Astrocyte of the cerebellum (primary cell): ENCODE data around the gene APC2.

Experiments
- DNase-seq: peaks from one replicate; pipeline ENCODE4 v3.0.0-alpha.2; 2011; ENCODE audit warnings: low read depth
- H3K4me3 ChIP-seq: 2 replicates; pipeline ENCODE4 v1.5.1; 2011; ENCODE audit warnings: mild to moderate bottlenecking, low read depth, low read length, moderate library complexity
- in situ Hi-C: cut with HindIII; loops from 2 replicates; pipeline ENCODE4 v1.10.0; 2017; ENCODE audit warnings: low sequenced_read_pairs
- TF ChIP-seq, protein P1 (sequence below): IDR thresholded peaks from 2 replicates; pipeline ENCODE4 v1.5.1; 2012; ENCODE audit warnings: low read length, low read depth, moderate library complexity, mild to moderate bottlenecking; ENCODE audit errors: missing control alignments

Gene APC2

DNA sequence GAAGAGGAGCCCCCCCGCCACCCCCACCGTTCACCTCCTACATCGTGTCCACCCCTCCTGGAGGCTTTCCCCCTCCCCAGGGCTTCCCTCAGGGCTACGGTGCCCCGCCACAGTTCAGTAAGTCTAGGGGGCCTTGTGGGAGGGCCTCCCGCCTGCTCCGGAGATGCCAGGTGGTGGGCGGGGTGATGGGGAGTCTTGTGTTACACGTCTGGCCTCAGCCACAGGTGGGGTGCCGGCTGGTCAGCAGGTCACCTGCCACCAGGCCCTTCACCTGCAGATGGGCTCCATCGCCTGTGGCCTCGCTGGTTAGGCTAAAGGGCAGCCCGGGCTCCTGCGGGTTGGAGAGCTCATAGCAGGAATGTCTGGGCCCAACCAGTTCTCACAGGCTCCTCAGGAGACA, 19.7 kb upstream of the APC2 start:
- TF ChIP-seq, protein P1, sequence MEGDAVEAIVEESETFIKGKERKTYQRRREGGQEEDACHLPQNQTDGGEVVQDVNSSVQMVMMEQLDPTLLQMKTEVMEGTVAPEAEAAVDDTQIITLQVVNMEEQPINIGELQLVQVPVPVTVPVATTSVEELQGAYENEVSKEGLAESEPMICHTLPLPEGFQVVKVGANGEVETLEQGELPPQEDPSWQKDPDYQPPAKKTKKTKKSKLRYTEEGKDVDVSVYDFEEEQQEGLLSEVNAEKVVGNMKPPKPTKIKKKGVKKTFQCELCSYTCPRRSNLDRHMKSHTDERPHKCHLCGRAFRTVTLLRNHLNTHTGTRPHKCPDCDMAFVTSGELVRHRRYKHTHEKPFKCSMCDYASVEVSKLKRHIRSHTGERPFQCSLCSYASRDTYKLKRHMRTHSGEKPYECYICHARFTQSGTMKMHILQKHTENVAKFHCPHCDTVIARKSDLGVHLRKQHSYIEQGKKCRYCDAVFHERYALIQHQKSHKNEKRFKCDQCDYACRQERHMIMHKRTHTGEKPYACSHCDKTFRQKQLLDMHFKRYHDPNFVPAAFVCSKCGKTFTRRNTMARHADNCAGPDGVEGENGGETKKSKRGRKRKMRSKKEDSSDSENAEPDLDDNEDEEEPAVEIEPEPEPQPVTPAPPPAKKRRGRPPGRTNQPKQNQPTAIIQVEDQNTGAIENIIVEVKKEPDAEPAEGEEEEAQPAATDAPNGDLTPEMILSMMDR = no peak
- DNase-seq = no peak
- in situ Hi-C loops = no loop called here
- no peak overlapping the region for H3K4me3 ChIP-seq

DNA sequence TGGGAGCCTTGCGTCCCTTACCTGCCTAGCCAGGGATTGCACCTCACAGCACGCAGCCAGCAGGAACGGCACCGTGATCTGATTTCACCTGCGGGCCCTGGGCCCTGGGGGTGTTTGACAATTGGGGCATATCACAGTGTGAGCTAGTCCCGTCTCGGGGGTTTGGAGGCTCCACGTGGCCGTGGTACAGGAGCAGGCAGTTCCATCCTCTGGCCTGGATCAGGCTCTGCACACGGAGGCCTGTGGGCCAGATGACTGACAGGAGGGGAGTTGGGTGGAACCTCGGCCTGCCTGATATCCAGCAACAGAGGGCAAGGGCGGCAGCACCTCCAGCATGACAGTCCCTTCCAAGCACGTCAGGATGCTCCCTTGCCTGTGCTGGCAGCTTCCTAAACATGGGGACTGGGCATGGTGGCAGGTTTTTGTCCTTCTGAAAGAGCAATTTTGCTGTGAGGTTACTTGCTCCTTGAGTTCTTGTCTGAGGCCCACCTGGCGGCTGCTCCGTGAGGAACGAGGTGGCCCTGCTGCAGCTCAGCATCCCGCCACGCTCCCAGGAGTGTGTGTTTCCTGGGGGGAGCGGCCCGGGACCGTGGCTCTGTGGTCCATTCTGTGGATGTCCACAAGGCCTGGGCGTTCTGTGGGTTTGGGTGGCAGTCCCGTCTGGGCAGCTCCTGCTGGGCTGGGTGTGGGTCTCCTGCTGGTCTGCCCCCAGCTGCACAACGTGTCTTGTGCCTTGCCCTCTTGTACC, 18.0 kb upstream of the APC2 start:
- TF ChIP-seq, protein P1 = no peak
- in situ Hi-C loops = no loop called here
- no peak for DNase-seq
- H3K4me3 ChIP-seq = no peak overlapping the region

DNA sequence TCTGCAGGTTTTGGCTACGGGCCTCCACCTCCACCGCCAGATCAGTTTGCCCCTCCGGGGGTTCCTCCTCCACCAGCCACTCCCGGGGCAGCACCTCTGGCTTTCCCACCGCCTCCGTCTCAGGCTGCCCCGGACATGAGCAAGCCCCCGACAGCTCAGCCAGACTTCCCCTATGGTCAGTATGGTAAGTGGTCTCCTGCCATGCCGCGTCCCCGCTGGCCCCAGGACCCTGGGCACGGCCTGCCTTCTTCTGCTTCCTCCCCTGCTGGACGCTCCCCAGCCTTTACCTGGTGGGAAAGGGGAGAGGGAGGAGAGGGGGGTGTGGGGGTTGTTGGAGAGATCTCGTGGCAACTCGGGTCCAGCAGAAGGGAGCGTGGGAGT, 17.4 kb upstream of the APC2 start:
- TF ChIP-seq, protein P1 = no peak
- DNase-seq = no peak
- in situ Hi-C loops = no loop called here

DNA sequence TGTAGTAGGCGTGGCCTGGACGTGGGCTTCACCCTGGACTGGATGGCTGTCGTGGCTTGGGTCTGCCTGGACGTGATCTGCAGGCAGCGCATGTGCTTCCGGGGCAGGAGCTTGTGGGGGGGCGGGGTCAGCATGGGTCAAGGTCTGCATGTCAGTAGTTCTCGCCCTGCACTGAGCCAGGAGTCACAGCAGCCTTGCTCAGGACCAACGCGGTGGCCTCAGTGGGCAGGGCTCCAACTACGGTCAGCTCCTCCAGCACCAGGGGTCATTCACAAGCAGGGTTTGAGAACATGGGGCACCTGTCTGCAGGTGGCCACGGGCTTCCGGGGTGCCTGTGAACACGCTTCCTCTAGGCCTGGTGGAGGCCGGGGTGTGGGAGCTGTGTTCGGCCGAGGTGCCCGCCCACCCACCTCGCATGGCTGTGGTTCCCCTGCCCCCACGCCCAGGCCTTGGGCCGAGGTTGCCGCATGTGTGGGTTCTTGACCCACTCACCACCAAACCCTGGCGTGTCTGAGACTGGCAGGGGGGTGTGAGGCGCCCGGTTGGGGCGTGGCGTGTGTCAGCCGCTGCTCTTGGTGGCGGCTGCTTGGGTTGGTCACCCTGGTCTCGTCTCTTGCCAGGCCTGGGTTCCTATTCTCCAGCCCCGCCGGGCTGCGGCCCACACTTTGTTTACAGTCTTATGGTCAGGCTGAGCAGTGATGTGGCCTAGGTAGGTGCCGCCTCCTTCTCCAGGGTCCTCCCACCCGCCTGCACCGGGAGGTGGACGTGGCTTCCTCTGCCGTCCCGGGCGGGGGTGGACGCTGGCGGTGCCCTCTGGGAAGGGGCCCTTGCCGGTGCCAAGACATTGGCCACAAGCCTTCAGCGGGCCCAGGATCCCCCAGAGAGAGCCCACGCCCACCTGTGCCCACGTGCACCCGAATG, 16.5 kb upstream of the APC2 start:
- in situ Hi-C loops = no loop called here
- TF ChIP-seq, protein P1 = no peak
- no peak overlapping the region for H3K4me3 ChIP-seq
- no peak for DNase-seq

More for the DNA sequence above, 17.4 kb upstream of the APC2 start:
- H3K4me3 ChIP-seq = no peak overlapping the region

DNA sequence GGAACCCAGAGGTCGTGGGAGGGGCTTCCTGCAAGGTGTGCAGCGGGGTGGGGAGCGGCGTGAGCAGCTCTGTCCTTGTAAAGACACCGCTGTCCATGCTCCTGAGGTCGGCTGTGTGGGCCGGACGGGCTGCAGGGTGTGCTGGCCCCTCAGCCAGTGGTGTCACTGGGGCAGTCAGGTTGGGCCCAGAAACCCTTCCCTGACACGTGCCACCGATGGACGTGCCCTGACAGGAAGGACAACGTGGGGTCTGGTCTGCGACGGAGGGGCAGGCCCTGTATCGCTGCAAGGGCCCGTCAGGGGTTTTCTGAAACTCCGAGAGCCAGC, 15.9 kb upstream of the APC2 start:
- in situ Hi-C loops = no loop called here
- TF ChIP-seq, protein P1 = no peak
- H3K4me3 ChIP-seq = no peak overlapping the region
- DNase-seq = no peak

DNA sequence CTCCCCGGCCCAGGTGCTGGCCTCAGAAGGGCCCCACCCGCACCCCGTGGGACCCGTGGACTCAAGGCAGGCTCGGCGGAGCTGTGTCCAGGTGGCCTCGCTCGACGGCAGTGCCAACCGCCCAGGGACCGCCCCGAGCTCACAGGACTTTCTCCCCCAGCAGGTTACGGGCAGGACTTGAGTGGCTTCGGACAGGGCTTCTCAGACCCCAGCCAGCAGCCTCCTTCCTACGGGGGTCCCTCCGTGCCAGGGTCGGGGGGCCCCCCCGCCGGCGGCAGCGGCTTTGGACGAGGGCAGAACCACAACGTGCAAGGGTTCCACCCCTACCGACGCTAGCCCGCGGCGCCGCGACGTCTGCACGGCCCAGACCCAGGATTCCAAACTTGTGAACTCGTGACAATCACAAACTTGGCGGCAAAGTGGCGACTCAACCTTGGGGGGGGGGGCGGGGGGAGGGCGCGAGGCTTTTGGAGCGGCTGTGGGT, 15.3 kb upstream of the APC2 start:
- in situ Hi-C loops = no loop called here
- no peak overlapping the region for H3K4me3 ChIP-seq
- TF ChIP-seq, protein P1 = no peak
- no peak for DNase-seq
